Spleen (tissue), 11 donors: ENCODE data around the gene UBL7. TPM values are rescaled to one million over a fixed set of nuclear protein-coding genes. Genes with fewer than 3 reads are reported as not detected.

Experiments used
- DNase-seq: peaks from one replicate; pipeline ENCODE4 v3.0.0-alpha.2; 2020
- H3K27ac ChIP-seq, 8 donors: fragments of 200-600 bp; sonication (generic) in 7 of 8; 1 replicate in 4 of 8; 2 replicates in 4 of 8; pipeline versions ENCODE4 v1.5.0 to v1.8.0; 2016 to 2021; ENCODE audit warnings: inconsistent platforms in 4 of 8, mild to moderate bottlenecking in 4 of 8, moderate library complexity in 1 of 8
- H3K27me3 ChIP-seq, 7 donors: fragments of 200-600 bp; sonication (generic) in 6 of 7; replicated peaks in 1 of 7; 1 replicate in 4 of 7; 2 replicates in 3 of 7; pipeline versions ENCODE4 v1.5.0 to v1.8.0; 2016 to 2021; ENCODE audit warnings: inconsistent platforms in 3 of 7, mild to moderate bottlenecking in 1 of 7
- H3K36me3 ChIP-seq, 6 donors: fragments of 200-600 bp; sonication (generic) in 5 of 6; 1 replicate in 4 of 6; 2 replicates in 2 of 6; pipeline versions ENCODE4 v1.5.0 to v1.8.0; 2016 to 2021; ENCODE audit warnings: inconsistent platforms in 2 of 6
- H3K4me1 ChIP-seq, 6 donors: fragments of 200-600 bp; sonication (generic) in 5 of 6; 1 replicate in 3 of 6; 2 replicates in 3 of 6; pipeline versions ENCODE4 v1.5.0 to v1.8.0; 2016 to 2021; ENCODE audit warnings: inconsistent platforms in 3 of 6
- H3K4me3 ChIP-seq, 8 donors: fragments of 200-600 bp; sonication (generic) in 7 of 8; 1 replicate in 4 of 8; 2 replicates in 4 of 8; pipeline versions ENCODE4 v1.5.0 to v1.8.0; 2016 to 2021; ENCODE audit warnings: inconsistent platforms in 4 of 8, mild to moderate bottlenecking in 4 of 8, moderate library complexity in 2 of 8
- H3K9me3 ChIP-seq, 8 donors: fragments of 200-600 bp; sonication (generic) in 7 of 8; 1 replicate in 4 of 8; 2 replicates in 4 of 8; pipeline versions ENCODE4 v1.5.0 to v1.8.0; 2016 to 2021; ENCODE audit warnings: inconsistent platforms in 4 of 8
- CTCF ChIP-seq, 11 experiments: fragments of 200-600 bp in 7 of 11; fragments of 450-650 bp in 4 of 11; sonication (generic) in 4 of 11; IDR thresholded peaks in 8 of 11; conservative IDR thresholded peaks in 3 of 11; 1 replicate in 7 of 11; 2 replicates in 4 of 11; pipeline versions ENCODE4 v1.4.0 to v1.8.0; 2016 to 2021; ENCODE audit warnings: antibody characterized with exemption in 11 of 11, inconsistent platforms in 4 of 11, mild to moderate bottlenecking in 1 of 11
- POLR2A ChIP-seq, 3 donors: fragments of 450-650 bp; IDR thresholded peaks; one replicate each; pipeline ENCODE4 v1.5.1; 2017; ENCODE audit warnings: antibody characterized with exemption in 3 of 3, mild to moderate bottlenecking in 1 of 3
- POLR2AphosphoS5 ChIP-seq, 3 donors: sonication (generic); formaldehyde crosslinking; IDR thresholded peaks; one replicate each; pipeline ENCODE4 v1.5.1; 2017; ENCODE audit warnings: antibody characterized with exemption in 3 of 3
- WGBS, 5 donors: extraction: QIAGEN DNeasy Blood & Tissue Kit in 3 of 5; methylation state at CpG; one replicate each; pipeline versions ENCODE4 v1.1.5 to v1.1.7; 2013 to 2018; 5-methylcytosine and 5-hydroxymethylcytosine counted together
- intact Hi-C: fragments of 100-400 bp; cut with DNase I; formaldehyde crosslinking; loops from one replicate; pipeline ENCODE4 v1.15.0; 2023; ENCODE audit warnings: low total_unique reads
- polyA plus RNA-seq, 3 donors: library from polyadenylated mRNA; stranded (reverse); fragments of 200-250 nt; gene quantifications; one replicate each; pipeline ENCODE4 v1.2.1, GENCODE V29; 2013
- total RNA-seq, 7 donors: library from RNA; depleted of rRNA in 3 of 7; stranded (reverse); fragments of >200 nt in 3 of 7; fragmentation: NEBNext Ultra II Directional in 4 of 7; extraction: Animal tissue kit (Norgen Biotek cat#: 25700) in 4 of 7; gene quantifications; one replicate each; pipeline versions ENCODE4 v1.1.0 to v1.2.1, GENCODE V29; 2016 to 2021
- donor health status: healthy with polysubstance abuse.
- donor health status: DM: no; HTN: no; CAD: no; lungs with moderate emphysema.
- donor health status: DM: no; HTN: no; CAD: no.
- donor health status: Bipolar disorder and iron deficiency.
- donor health status: healthy.
- donor health status: DM: no; HTN: no; CAD: no.
- donor health status: DM: yes; HTN: yes; CAD: no.

Gene UBL7
- total and polyA plus RNA-seq, 10 donors = 36.9 to 83.9 (median 47.7) TPM

- intact Hi-C loops = no loop called here
- no peak overlapping the region for H3K4me3 ChIP-seq
- DNase-seq = no peak
- WGBS, 5 donors = 81 to 89% (median 88%) methylated on average over 16 of the region's 16 CpGs
- H3K9me3 ChIP-seq = no peaks in the 10 kb centered on the region
- TF ChIP-seq POLR2A (IDR thresholded peaks at IDR 0.05) (no peak), POLR2AphosphoS5 (IDR thresholded peaks at IDR 0.05) (peak in 1 of 3 donors; percentile 9), CTCF (IDR thresholded peaks at IDR 0.05 in 8 of 11, conservative IDR thresholded peaks at IDR 0.05 in 3 of 11) (no peak)
- no peak overlapping the region for H3K27ac ChIP-seq
- no peaks in the 10 kb centered on the region for H3K27me3 ChIP-seq
- H3K36me3 ChIP-seq = peaks cover 0 to 100% (median 75%) of the 10 kb centered on the region in 6 donors
- H3K4me1 ChIP-seq = peaks cover 0 to 37% (median 15%) of the 10 kb centered on the region in 6 donors
These were observed 8.8 kb downstream of the UBL7 start for GRCh38 chr15:74451861-74452835.

- Histone ChIP-seq H3K4me3 (no peak overlapping the region), H3K36me3 (peaks cover 0 to 100% (median 78%) of the 10 kb centered on the region in 6 donors), H3K27me3 (no peaks in the 10 kb centered on the region), H3K9me3 (no peaks in the 10 kb centered on the region), H3K4me1 (peaks cover 0 to 37% (median 15%) of the 10 kb centered on the region in 6 donors), H3K27ac (no peak overlapping the region)
- TF ChIP-seq POLR2AphosphoS5 (IDR thresholded peaks at IDR 0.05) = no peak
- TF ChIP-seq POLR2A (IDR thresholded peaks at IDR 0.05) = no peak
- no peak for TF ChIP-seq CTCF (IDR thresholded peaks at IDR 0.05 in 8 of 11, conservative IDR thresholded peaks at IDR 0.05 in 3 of 11)
- DNase-seq = no peak
- 88 to 95% (median 93%) methylated on average over 2 of the region's 2 CpGs for WGBS, 5 donors
- intact Hi-C loops = no loop called here
These were observed 9.6 kb downstream of the UBL7 start for GRCh38 chr15:74451322-74451721.

- H3K4me3 ChIP-seq = no peak overlapping the region
- no peak for TF ChIP-seq POLR2AphosphoS5 (IDR thresholded peaks at IDR 0.05)
- TF ChIP-seq POLR2A (IDR thresholded peaks at IDR 0.05) = no peak
- no peak for TF ChIP-seq CTCF (IDR thresholded peaks at IDR 0.05 in 8 of 11, conservative IDR thresholded peaks at IDR 0.05 in 3 of 11)
- peaks cover 0 to 100% (median 83%) of the 10 kb centered on the region in 6 donors for H3K36me3 ChIP-seq
- H3K27ac ChIP-seq = no peak overlapping the region
- H3K4me1 ChIP-seq = peaks cover 0 to 33% (median 19%) of the 10 kb centered on the region in 6 donors
- intact Hi-C loops = no loop called here
- whole genome bisulfite sequencing, 5 donors = 89 to 95% (median 92%) methylated on average over 12 of the region's 12 CpGs
- H3K27me3 ChIP-seq = no peaks in the 10 kb centered on the region
- no peaks in the 10 kb centered on the region for H3K9me3 ChIP-seq
- peak; percentile 47 for DNase-seq
These were observed 11.2 kb downstream of the UBL7 start for GRCh38 chr15:74449643-74450205.

- peak; percentile 51 for DNase-seq
- TF ChIP-seq POLR2A (IDR thresholded peaks at IDR 0.05) (no peak), CTCF (IDR thresholded peaks at IDR 0.05 in 8 of 11, conservative IDR thresholded peaks at IDR 0.05 in 3 of 11) (no peak), POLR2AphosphoS5 (IDR thresholded peaks at IDR 0.05) (no peak)
- Histone ChIP-seq H3K9me3 (no peaks in the 10 kb centered on the region), H3K4me1 (peaks cover 5 to 33% (median 13%) of the 10 kb centered on the region in 6 donors), H3K36me3 (peaks cover 0 to 100% (median 82%) of the 10 kb centered on the region in 6 donors), H3K27ac (no peak overlapping the region), H3K4me3 (no peak overlapping the region), H3K27me3 (no peaks in the 10 kb centered on the region)
- intact Hi-C loops = no loop called here
- 96 to 100% (median 97%) methylated on average over 1 to 7 of the region's 7 CpGs for WGBS, 5 donors
These were observed 11.9 kb downstream of the UBL7 start for GRCh38 chr15:74449095-74449494.
